Mesothelial cell of epicardium (in vitro differentiated cells): ENCODE data around the gene ARHGEF28. TPM values are rescaled to one million over a fixed set of nuclear protein-coding genes. Genes with fewer than 3 reads are reported as not detected.

Experiments
- DNase-seq, 2 experiments: peaks; one replicate each; pipeline ENCODE4 v3.0.0; 2021; ENCODE audit warnings: low spot score in 2 of 2; ENCODE audit not compliant: unreplicated experiment in 2 of 2
- H3K27ac Mint-ChIP-seq: 2 replicates; pipeline ENCODE4 v1.8.0; 2021; ENCODE audit warnings: mixed read lengths
- H3K27me3 Mint-ChIP-seq: 2 replicates; pipeline ENCODE4 v1.8.0; 2021; ENCODE audit warnings: low read depth, mixed read lengths
- H3K36me3 Mint-ChIP-seq: 2 replicates; pipeline ENCODE4 v1.8.0; 2021; ENCODE audit warnings: mixed read lengths
- H3K4me1 Mint-ChIP-seq: 2 replicates; pipeline ENCODE4 v1.8.0; 2021; ENCODE audit warnings: mixed read lengths
- H3K4me3 Mint-ChIP-seq: 2 replicates; pipeline ENCODE4 v1.8.0; 2021; ENCODE audit warnings: mild to moderate bottlenecking, moderate library complexity, mixed read lengths
- H3K9me3 Mint-ChIP-seq: 2 replicates; pipeline ENCODE4 v1.8.0; 2021; ENCODE audit warnings: mixed read lengths
- total RNA-seq: library from RNA; stranded (reverse); gene quantifications from 3 replicates; pipeline ENCODE4 v1.2.1, GENCODE V29; 2021
- TF ChIP-seq, protein P1 (sequence below): fragments of 200-600 bp; sonication (generic); IDR thresholded peaks from one replicate; pipeline ENCODE4 v1.5.0; 2021; ENCODE audit warnings: antibody characterized with exemption; ENCODE audit not compliant: unreplicated experiment

Gene ARHGEF28
- total RNA-seq, 1 donor from 2014 or later, result 0.40 TPM

GRCh38 chr5:73944581-73944980 lies 318.6 kb downstream of the ARHGEF28 start:
- no peak for DNase-seq
- peaks cover 4% of the 10 kb centered on the region for H3K36me3 Mint-ChIP-seq
- no peaks in the 10 kb centered on the region for H3K27me3 Mint-ChIP-seq
- H3K4me3 Mint-ChIP-seq, result no peak overlapping the region
- peaks cover 10% of the 10 kb centered on the region for H3K9me3 Mint-ChIP-seq
- peaks cover 19% of the 10 kb centered on the region for H3K4me1 Mint-ChIP-seq
- no peak overlapping the region for H3K27ac Mint-ChIP-seq
- TF ChIP-seq, protein P1, sequence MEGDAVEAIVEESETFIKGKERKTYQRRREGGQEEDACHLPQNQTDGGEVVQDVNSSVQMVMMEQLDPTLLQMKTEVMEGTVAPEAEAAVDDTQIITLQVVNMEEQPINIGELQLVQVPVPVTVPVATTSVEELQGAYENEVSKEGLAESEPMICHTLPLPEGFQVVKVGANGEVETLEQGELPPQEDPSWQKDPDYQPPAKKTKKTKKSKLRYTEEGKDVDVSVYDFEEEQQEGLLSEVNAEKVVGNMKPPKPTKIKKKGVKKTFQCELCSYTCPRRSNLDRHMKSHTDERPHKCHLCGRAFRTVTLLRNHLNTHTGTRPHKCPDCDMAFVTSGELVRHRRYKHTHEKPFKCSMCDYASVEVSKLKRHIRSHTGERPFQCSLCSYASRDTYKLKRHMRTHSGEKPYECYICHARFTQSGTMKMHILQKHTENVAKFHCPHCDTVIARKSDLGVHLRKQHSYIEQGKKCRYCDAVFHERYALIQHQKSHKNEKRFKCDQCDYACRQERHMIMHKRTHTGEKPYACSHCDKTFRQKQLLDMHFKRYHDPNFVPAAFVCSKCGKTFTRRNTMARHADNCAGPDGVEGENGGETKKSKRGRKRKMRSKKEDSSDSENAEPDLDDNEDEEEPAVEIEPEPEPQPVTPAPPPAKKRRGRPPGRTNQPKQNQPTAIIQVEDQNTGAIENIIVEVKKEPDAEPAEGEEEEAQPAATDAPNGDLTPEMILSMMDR, result no peak

DNA sequence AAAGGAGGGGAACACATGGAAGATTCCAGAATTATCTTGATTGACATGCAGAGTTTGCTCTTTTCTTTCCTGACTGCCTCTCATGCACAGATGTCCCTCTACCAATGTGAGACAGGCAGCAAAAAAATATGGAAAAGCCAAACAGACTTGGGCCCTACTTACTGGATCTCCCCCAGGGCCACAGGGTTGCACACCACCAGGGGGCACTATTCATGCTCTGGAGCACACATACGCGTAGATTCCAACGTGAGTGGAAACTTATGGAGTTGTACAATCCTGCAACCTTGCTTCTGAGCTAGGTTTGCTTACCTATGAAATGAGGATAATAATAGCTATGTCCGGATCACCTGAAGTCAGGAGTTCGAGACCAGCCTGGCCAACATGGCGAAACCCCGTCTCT lies 319.5 kb downstream of the ARHGEF28 start:
- Mint-ChIP-seq H3K27ac (no peak overlapping the region), H3K36me3 (peaks cover 4% of the 10 kb centered on the region), H3K4me3 (no peak overlapping the region), H3K9me3 (peaks cover 10% of the 10 kb centered on the region), H3K4me1 (peaks cover 17% of the 10 kb centered on the region), H3K27me3 (no peaks in the 10 kb centered on the region)
- DNase-seq, result no peak
- TF ChIP-seq, protein P1, result peak; percentile 14

DNA sequence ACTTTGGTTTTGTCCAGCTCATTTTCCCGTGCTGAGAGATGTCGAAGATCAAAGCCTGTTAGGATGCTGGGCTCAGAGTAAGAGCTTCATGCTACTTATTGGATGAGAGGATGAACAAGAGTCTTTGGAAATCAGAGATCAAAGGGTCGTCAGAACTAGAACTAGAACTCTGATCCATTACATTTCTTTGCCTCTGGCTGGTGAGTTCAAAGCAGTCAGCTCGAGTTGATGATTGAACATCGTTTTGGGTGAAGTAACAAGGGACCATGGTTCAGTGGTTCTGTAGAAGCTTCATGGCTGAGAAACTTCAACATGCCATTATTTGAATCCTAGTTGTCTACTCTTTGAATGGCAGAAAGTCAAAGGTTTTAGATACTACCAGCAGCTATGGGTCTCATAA lies 320.3 kb downstream of the ARHGEF28 start:
- no peak overlapping the region for H3K27ac Mint-ChIP-seq
- TF ChIP-seq, protein P1, result no peak
- no peaks in the 10 kb centered on the region for H3K27me3 Mint-ChIP-seq
- peaks cover 10% of the 10 kb centered on the region for H3K9me3 Mint-ChIP-seq
- H3K4me1 Mint-ChIP-seq, result peaks cover 17% of the 10 kb centered on the region
- no peak for DNase-seq
- peaks cover 4% of the 10 kb centered on the region for H3K36me3 Mint-ChIP-seq
- H3K4me3 Mint-ChIP-seq, result no peak overlapping the region

- TF ChIP-seq, protein P1, result no peak
- Mint-ChIP-seq H3K4me1 (peaks cover 17% of the 10 kb centered on the region), H3K27me3 (no peaks in the 10 kb centered on the region), H3K27ac (no peak overlapping the region), H3K36me3 (peaks cover 4% of the 10 kb centered on the region), H3K4me3 (no peak overlapping the region), H3K9me3 (peaks cover 10% of the 10 kb centered on the region)
- no peak for DNase-seq
Observed at GRCh38 chr5:73946919-73947602, 321.1 kb downstream of the ARHGEF28 start.

DNA sequence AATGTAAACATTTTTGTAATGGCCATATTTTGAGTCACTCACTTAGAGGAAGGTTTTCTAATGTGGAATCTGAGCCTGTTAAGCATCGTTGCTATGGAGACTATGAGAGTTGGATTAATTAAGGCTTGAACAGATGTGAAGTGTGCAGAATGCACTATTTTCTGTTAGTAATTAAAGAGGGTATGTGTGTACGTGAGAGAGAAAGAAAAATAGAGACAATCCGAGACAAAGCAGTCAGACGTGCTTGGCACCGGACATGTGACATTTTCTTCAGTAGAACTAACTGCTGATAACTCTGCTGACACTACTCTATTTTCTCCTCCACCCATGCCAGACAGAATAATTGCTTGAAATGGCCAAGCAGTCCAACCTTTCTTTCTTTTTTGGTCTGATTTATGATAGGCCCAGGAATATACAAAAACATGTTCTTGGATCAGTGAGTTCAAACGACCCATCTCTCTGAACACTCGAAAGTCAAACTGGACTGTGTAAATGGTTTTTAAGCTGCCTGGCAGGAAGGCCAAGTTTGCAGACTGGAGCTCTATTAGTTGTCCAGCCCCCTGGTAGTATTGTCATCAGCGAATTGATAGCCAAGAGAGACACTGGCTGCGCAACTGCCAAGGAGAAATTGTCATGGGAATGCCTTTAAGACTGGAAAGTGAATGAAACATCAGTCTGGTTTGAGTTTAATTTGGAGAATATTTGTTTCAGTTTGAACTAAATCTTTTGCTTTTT lies 322.1 kb downstream of the ARHGEF28 start:
- TF ChIP-seq, protein P1, result no peak
- H3K4me1 Mint-ChIP-seq, result peaks cover 17% of the 10 kb centered on the region
- H3K4me3 Mint-ChIP-seq, result no peak overlapping the region
- no peaks in the 10 kb centered on the region for H3K27me3 Mint-ChIP-seq
- peaks cover 4% of the 10 kb centered on the region for H3K36me3 Mint-ChIP-seq
- H3K9me3 Mint-ChIP-seq, result peaks cover 10% of the 10 kb centered on the region
- H3K27ac Mint-ChIP-seq, result no peak overlapping the region
- no peak for DNase-seq
